ELR (cell line): ENCODE data around the gene LARP6.

Experiments
- DNase-seq: peaks from one replicate; pipeline ENCODE4 v3.0.0-alpha.2; 2015; ENCODE audit warnings: low read depth

The LARP6 gene

GRCh38 chr15:70794596-70795310 is 59.2 kb downstream of the LARP6 start:
- DNase-seq: no peak

- DNase-seq: no peak
Observed at GRCh38 chr15:70793694-70794093, 60.3 kb downstream of the LARP6 start.

DNA sequence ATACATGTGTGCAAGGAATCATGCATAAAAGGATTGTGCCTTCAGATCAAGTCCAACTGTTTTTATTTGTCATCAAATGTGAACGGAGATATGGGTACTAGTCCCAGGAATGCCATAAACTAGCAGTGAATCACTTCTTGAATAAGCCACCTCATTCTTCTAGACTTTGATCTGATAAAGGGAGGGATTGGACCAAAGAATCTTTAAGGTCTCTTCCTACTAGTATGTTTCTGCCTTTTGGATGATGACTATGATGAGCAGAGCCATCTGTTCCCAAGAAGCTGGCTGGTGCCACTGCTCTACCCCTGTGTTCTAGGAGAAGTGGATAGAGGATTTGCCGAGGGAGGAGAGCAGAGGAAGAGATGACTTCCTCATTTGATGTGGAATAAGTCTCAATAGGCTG is 61.8 kb downstream of the LARP6 start:
- peak; percentile 98 for DNase-seq

DNA sequence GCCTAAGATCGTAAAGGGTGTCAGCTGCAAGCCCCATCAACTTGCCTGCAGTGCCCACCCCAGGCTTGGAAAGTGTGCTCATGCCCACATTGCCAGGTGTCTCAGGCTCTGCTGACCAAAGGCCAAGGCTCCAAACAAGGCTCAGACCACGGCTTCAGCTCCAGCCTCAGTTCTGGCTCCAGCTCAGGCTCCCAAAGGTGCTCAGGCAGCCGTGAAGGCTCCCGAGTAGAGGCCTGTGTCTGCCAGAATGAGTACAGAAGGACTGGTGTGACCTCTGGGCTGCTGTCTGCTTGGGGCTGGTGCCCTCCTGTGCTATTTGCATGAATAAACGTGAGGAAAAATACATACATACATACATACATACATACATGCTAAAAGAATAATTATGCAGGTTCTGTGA is 62.7 kb downstream of the LARP6 start:
- DNase-seq: no peak

- peak; percentile 56 for DNase-seq
Observed at GRCh38 chr15:70789213-70789612, 64.7 kb downstream of the LARP6 start.

- peak; percentile 91 for DNase-seq
Observed at GRCh38 chr15:70788114-70789049, 65.6 kb downstream of the LARP6 start.

DNA sequence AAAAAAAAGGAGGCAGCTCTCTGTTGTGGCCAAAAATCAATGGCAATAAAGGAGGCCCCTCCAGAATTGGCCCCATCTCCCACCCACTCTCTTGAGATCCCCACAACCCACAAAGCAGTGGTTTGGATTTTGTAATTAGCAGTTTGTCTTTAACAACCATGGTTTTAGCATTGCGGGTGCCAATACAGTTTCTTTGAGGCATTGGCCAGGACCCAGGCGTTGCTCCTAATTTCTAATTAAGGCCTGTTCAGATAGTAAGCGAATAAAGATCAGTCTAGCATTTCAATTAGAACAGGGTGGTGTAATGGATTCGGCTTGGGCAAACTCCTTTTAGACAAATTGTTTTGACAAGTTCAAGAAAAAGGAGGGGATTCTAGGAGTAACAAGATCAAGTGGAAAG is 67.0 kb downstream of the LARP6 start:
- no peak for DNase-seq

DNA sequence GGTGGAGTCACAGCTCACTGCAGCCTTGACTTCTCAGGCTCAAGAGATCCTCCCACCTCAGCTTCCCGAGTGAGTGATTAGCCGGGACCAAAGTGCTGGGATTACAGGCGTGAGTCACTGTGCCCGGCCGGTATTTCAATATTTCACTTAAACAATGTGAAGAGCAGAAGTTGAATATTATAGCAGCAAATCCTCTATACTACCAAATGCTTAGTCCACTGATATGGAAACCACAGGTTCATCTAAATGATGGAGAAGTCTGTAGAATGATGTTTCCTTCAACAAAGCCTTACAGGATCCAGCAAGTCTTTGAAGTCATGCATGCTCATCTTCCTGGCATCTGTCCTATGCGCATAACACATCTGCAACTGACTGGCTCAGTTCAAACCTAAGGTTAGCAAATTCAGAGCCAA is 70.3 kb downstream of the LARP6 start:
- peak; percentile 84 for DNase-seq

DNA sequence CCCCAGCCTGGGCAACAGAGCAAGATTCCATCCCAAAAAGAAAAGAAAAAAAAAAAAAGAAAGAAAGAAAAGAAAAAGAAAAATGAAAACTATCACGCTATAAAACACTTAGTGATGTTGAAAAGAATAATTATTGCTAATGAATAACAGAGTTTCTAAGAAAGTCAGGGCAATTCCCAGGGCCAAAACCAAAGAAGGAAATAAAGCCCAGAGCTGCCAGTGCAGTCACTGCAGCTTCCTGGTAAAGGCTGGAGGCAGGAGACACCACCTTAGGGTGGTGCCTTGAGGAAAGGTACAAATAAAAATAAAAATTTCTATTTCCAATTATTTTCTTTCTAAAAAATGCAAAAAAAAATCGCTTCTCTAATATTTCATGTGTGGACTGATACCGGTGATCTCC is 70.9 kb downstream of the LARP6 start:
- no peak for DNase-seq

DNA sequence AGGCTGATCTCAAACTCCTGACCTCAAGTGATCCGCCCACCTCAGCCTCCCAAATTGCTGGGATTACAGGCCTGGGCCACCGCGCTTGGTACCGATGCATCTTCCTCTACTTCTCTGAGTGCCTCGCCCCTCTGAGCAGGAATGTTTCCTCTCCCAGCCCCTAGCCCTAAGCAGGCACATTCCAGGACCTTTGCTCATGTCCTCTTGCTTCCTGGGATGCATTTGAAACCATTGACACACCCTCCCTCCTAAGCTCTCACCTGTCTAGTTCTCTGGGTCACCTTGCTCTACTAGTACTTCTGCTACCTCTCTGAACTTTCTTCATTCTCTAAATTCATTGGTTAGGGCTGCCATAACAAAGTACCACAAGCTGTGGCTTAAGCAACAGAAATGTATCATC is 72.7 kb downstream of the LARP6 start:
- peak; percentile 59 for DNase-seq
